Hypothalamus (tissue), 51 donors: ENCODE measurements around the gene LFNG.
A peak's percentile ranks its signal among the peaks of the same experiment; 100 is the strongest.

Experiments used
- DNase-seq, 51 donors: peaks; one replicate each; lab custom pipeline; 2025; lab: John Stamatoyannopoulos, UW

Gene LFNG

GRCh38 chr7:2564970-2565540 is 45.5 kb downstream of the LFNG start:
- no peak for DNase-seq

GRCh38 chr7:2566348-2566889 is 46.8 kb downstream of the LFNG start:
- no peak for DNase-seq

- DNase-seq: peak in 15 of 51 donors; percentile 14 to 72 (median 26)
Measured at GRCh38 chr7:2566890-2567678, 47.5 kb downstream of the LFNG start.

GRCh38 chr7:2567679-2568278 is 48.2 kb downstream of the LFNG start:
- peak in 34 of 51 donors; percentile 8 to 65 (median 34) for DNase-seq

GRCh38 chr7:2568521-2569223 is 49.1 kb downstream of the LFNG start:
- peak in 1 of 51 donors; percentile 35 for DNase-seq

- DNase-seq: no peak
Measured at GRCh38 chr7:2569421-2569820, 49.8 kb downstream of the LFNG start.

GRCh38 chr7:2570021-2570420 is 50.4 kb downstream of the LFNG start:
- DNase-seq: no peak

- DNase-seq: no peak
Measured at GRCh38 chr7:2571409-2571808, 51.8 kb downstream of the LFNG start.

GRCh38 chr7:2572101-2572842 is 52.7 kb downstream of the LFNG start:
- DNase-seq: peak in 4 of 51 donors; percentile 9 to 46 (median 34)

GRCh38 chr7:2573761-2574160 is 54.2 kb downstream of the LFNG start:
- no peak for DNase-seq

GRCh38 chr7:2575046-2575732 is 55.6 kb downstream of the LFNG start:
- DNase-seq: no peak

- DNase-seq: peak in 1 of 51 donors; percentile 17
Measured at GRCh38 chr7:2575733-2576340, 56.3 kb downstream of the LFNG start.

- no peak for DNase-seq
Measured at GRCh38 chr7:2576742-2577491, 57.3 kb downstream of the LFNG start.
